PC-3 (cell line): ENCODE measurements around the gene BCKDHA. TPM values are rescaled to one million over a fixed set of nuclear protein-coding genes. Genes with fewer than 3 reads are reported as not detected.

Experiments used
- ATAC-seq: fragments of 200-7000 bp; cut with Tn5 transposase; 2 replicates; pipeline ENCODE4 v1.9.1; 2020; ENCODE audit warnings: mild to moderate bottlenecking, moderate library complexity
- BruUV-seq: library from RNA; stranded (reverse); fragments of 400-500 nt; replicated peaks from 2 replicates; lab custom pipeline; 2021; lab: Mats Ljungman, UMichigan
- CTCF ChIA-PET: fragments of 300-600 bp; sonication (Branson Sonifier 250); formaldehyde crosslinking; loops from one replicate; lab custom pipeline; 2022; ENCODE audit warnings: antibody characterized with exemption; lab: Charles Lee
- POLR2A ChIA-PET: fragments of 300-600 bp; sonication (Branson Sonifier 250); formaldehyde crosslinking; loops from one replicate; lab custom pipeline; 2022; ENCODE audit warnings: antibody characterized with exemption; ENCODE audit not compliant: unreplicated experiment; lab: Charles Lee
- DNase-seq: peaks from one replicate; pipeline ENCODE4 v3.0.0-alpha.2; 2015
- H2AFZ ChIP-seq: fragments of 300-600 bp; sonication (generic); 2 replicates; pipeline ENCODE4 v1.6.0; 2016; ENCODE audit warnings: antibody characterized with exemption, low read length
- H3F3A ChIP-seq: fragments of 300-600 bp; sonication (generic); one replicate; pipeline ENCODE4 v1.6.0; 2017; ENCODE audit warnings: antibody characterized with exemption, low read length, control low read depth, mild to moderate bottlenecking; ENCODE audit not compliant: unreplicated experiment
- H3K27ac ChIP-seq: fragments of 300-600 bp; sonication (generic); 2 replicates; pipeline ENCODE4 v1.5.1; 2016; ENCODE audit warnings: mild to moderate bottlenecking, low read length
- H3K27me3 ChIP-seq: fragments of 300-600 bp; sonication (generic); 2 replicates; pipeline ENCODE4 v1.6.1; 2016; ENCODE audit warnings: low read length, mixed read lengths
- H3K36me3 ChIP-seq: fragments of 300-600 bp; sonication (generic); 2 replicates; pipeline ENCODE4 v1.6.1; 2016; ENCODE audit warnings: low read depth, mixed run types, low read length, mixed read lengths
- H3K4me1 ChIP-seq: fragments of 300-600 bp; sonication (generic); 2 replicates; pipeline ENCODE4 v1.5.1; 2016; ENCODE audit warnings: low read length; ENCODE audit not compliant: insufficient read depth
- H3K4me2 ChIP-seq: fragments of 300-600 bp; sonication (generic); 2 replicates; pipeline ENCODE4 v1.6.0; 2016; ENCODE audit warnings: low read length
- H3K4me3 ChIP-seq: fragments of 300-600 bp; sonication (generic); 2 replicates; pipeline ENCODE4 v1.5.1; 2016; ENCODE audit warnings: mild to moderate bottlenecking, low read length, mixed read lengths
- H3K79me2 ChIP-seq: fragments of 300-600 bp; sonication (generic); 2 replicates; pipeline ENCODE4 v1.6.1; 2017; ENCODE audit warnings: low read length, mixed read lengths
- H3K9ac ChIP-seq: fragments of 300-600 bp; sonication (generic); 2 replicates; pipeline ENCODE4 v1.6.0; 2016; ENCODE audit warnings: mild to moderate bottlenecking, low read length
- H3K9me2 ChIP-seq: fragments of 300-600 bp; sonication (generic); replicated peaks from 2 replicates; pipeline ENCODE4 v1.6.1; 2016; ENCODE audit warnings: mixed run types, low read length, mixed read lengths
- H3K9me3 ChIP-seq: fragments of 300-600 bp; sonication (generic); 2 replicates; pipeline ENCODE4 v1.6.1; 2016; ENCODE audit warnings: low read length, mixed read lengths
- H4K20me1 ChIP-seq: fragments of 300-600 bp; sonication (generic); 2 replicates; pipeline ENCODE4 v1.6.1; 2016; ENCODE audit warnings: low read length, mixed read lengths
- CTCF ChIP-seq: fragments of 300-600 bp; sonication (generic); conservative IDR thresholded peaks from 2 replicates; pipeline ENCODE4 v1.5.1; 2017; ENCODE audit warnings: antibody characterized with exemption, low read depth, mild to moderate bottlenecking, low read length
- EZH2 ChIP-seq: fragments of 300-600 bp; sonication (generic); IDR thresholded peaks from one replicate; pipeline ENCODE4 v1.6.1; 2017; ENCODE audit warnings: antibody characterized with exemption, mild to moderate bottlenecking, low read length; ENCODE audit not compliant: unreplicated experiment
- EZH2phosphoT487 ChIP-seq: fragments of 300-600 bp; sonication (generic); IDR thresholded peaks from 2 replicates; pipeline ENCODE4 v1.6.1; 2018; ENCODE audit warnings: mild to moderate bottlenecking, antibody characterized with exemption, low read length, borderline replicate concordance
- intact Hi-C: fragments of 100-400 bp; cut with micrococcal nuclease; formaldehyde crosslinking; loops from 2 replicates; pipeline ENCODE4 v1.9.0; 2023
- total RNA-seq: library from RNA; depleted of rRNA; stranded (reverse); fragments of >200 nt; gene quantifications from 2 replicates; pipeline ENCODE4 v1.2.3, GENCODE V29; 2014

The BCKDHA gene
- total RNA-seq, 1 experiment from 2014 or later = 49.2 TPM

GRCh38 chr19:41355035-41355434, 42.6 kb upstream of the BCKDHA start:
- no peaks in the 10 kb centered on the region for H3K9me3 ChIP-seq
- no peaks in the 10 kb centered on the region for H3K27me3 ChIP-seq
- no TSS peak for BruUV-seq
- no peaks in the 10 kb centered on the region for H3K9me2 ChIP-seq
- DNase-seq (no peak), ATAC-seq (no peak)
- H3K27ac ChIP-seq = no peak overlapping the region
- H3K9ac ChIP-seq = no peak overlapping the region
- ChIA-PET CTCF (interaction anchor here (0.6 kb wide), 1 partner anchor 30 kb away, joined by 14 read pairs; no protein-coding TSS in a partner anchor), POLR2A (no interaction called here)
- H2AFZ ChIP-seq = no peak overlapping the region
- no peak for TF ChIP-seq EZH2
- TF ChIP-seq CTCF = no peak
- no peak for TF ChIP-seq EZH2phosphoT487
- H3K79me2 ChIP-seq = peaks cover 31% of the 10 kb centered on the region
- no peak overlapping the region for H3K4me3 ChIP-seq
- no peaks in the 10 kb centered on the region for H3K36me3 ChIP-seq
- no peaks in the 10 kb centered on the region for H4K20me1 ChIP-seq
- intact Hi-C loops = no loop called here
- no peak overlapping the region for H3K4me2 ChIP-seq
- H3K4me1 ChIP-seq = 0 out of 2 replicates have a peak, but pooled peaks cover 4% of the 10 kb centered on the region
- no peaks in the 10 kb centered on the region for H3F3A ChIP-seq

- H3K27me3 ChIP-seq = no peaks in the 10 kb centered on the region
- ChIA-PET CTCF (no interaction called here), POLR2A (interaction anchor here (0.6 kb wide), 1 partner anchor 8 kb away, joined by 4 read pairs; no protein-coding TSS in a partner anchor)
- H3K36me3 ChIP-seq = no peaks in the 10 kb centered on the region
- intact Hi-C loops = no loop called here
- H3K9ac ChIP-seq = no peak overlapping the region
- ATAC-seq = no peak
- peaks cover 26% of the 10 kb centered on the region for H3K79me2 ChIP-seq
- no peak overlapping the region for H3K4me3 ChIP-seq
- H3F3A ChIP-seq = no peaks in the 10 kb centered on the region
- no peak for DNase-seq
- BruUV-seq = no TSS peak
- TF ChIP-seq EZH2 (no peak), CTCF (no peak), EZH2phosphoT487 (no peak)
- no peaks in the 10 kb centered on the region for H3K9me3 ChIP-seq
- no peaks in the 10 kb centered on the region for H4K20me1 ChIP-seq
- H3K4me1 ChIP-seq = 0 out of 2 replicates have a peak, but pooled peaks cover 3% of the 10 kb centered on the region
- H2AFZ ChIP-seq = no peak overlapping the region
- H3K9me2 ChIP-seq = no peaks in the 10 kb centered on the region
- no peak overlapping the region for H3K4me2 ChIP-seq
- H3K27ac ChIP-seq = no peak overlapping the region
Observed at GRCh38 chr19:41355802-41356201, 41.8 kb upstream of the BCKDHA start.

- H3K9ac ChIP-seq = no peak overlapping the region
- no TSS peak for BruUV-seq
- CTCF ChIA-PET = no interaction called here
- H3F3A ChIP-seq = no peaks in the 10 kb centered on the region
- H3K79me2 ChIP-seq = peaks cover 12% of the 10 kb centered on the region
- no peak overlapping the region for H3K4me2 ChIP-seq
- H3K27me3 ChIP-seq = no peaks in the 10 kb centered on the region
- no peaks in the 10 kb centered on the region for H3K9me2 ChIP-seq
- H3K9me3 ChIP-seq = no peaks in the 10 kb centered on the region
- H3K4me1 ChIP-seq = no peaks in the 10 kb centered on the region
- POLR2A ChIA-PET = no interaction called here
- intact Hi-C loops = no loop called here
- H2AFZ ChIP-seq = no peak overlapping the region
- H3K36me3 ChIP-seq = no peaks in the 10 kb centered on the region
- H4K20me1 ChIP-seq = no peaks in the 10 kb centered on the region
- H3K27ac ChIP-seq = no peak overlapping the region
- ATAC-seq = no peak
- TF ChIP-seq EZH2 = no peak
- TF ChIP-seq EZH2phosphoT487 = no peak
- no peak for TF ChIP-seq CTCF
- DNase-seq = no peak
- H3K4me3 ChIP-seq = no peak overlapping the region
Observed at GRCh38 chr19:41356984-41357739, 40.5 kb upstream of the BCKDHA start.
